HepG2 (cell line): ENCODE data around the gene ATRNL1. TPM values are rescaled to one million over a fixed set of nuclear protein-coding genes. Genes with fewer than 3 reads are reported as not detected.

ENCODE experiments used
- ATAC-seq: fragments of 200-7000 bp; cut with Tn5 transposase; 3 replicates; pipeline ENCODE4 v1.9.1; 2020; ENCODE audit warnings: mild to moderate bottlenecking, moderate library complexity
- BruUV-seq: library from RNA; stranded (reverse); fragments of 400-500 nt; replicated peaks from 2 replicates; lab custom pipeline; 2021; lab: Mats Ljungman, UMichigan
- CTCF ChIA-PET: fragments of 300-600 bp; formaldehyde crosslinking; extraction: SDS; loops from one replicate; lab custom pipeline; 2021; ENCODE audit warnings: low total read pairs, inconsistent platforms, low intra/inter-chr PET ratio; lab: Yijun Ruan, JAX
- POLR2A ChIA-PET: fragments of 350-600 bp; sonication (Branson Sonifier 250); formaldehyde crosslinking; loops from one replicate; lab custom pipeline; 2020; ENCODE audit warnings: antibody characterized with exemption, inconsistent platforms; lab: Yijun Ruan, JAX
- DNase-seq: peaks from one replicate; pipeline ENCODE4 v3.0.0-alpha.2; 2015; ENCODE audit warnings: low spot score
- FAIRE-seq: peaks from 3 replicates; lab custom pipeline; 2011; peaks lifted over from hg19 to GRCh38; lab: Jason Lieb, UNC
- H2AFZ ChIP-seq: one replicate; pipeline ENCODE4 v1.6.1; 2011; ENCODE audit warnings: low read length, inconsistent platforms
- H3K27ac ChIP-seq: fragments of 300-600 bp; 3 replicates; pipeline ENCODE4 v1.8.0; 2011; ENCODE audit warnings: mixed run types, mild to moderate bottlenecking, mixed read lengths, low read length, inconsistent platforms; ENCODE audit not compliant: insufficient read depth; ENCODE audit errors: extremely low read length
- H3K27me3 ChIP-seq, 2 experiments: fragments of 200-600 bp in 1 of 2; 2 replicates in 1 of 2; 3 replicates in 1 of 2; pipeline versions ENCODE4 v1.6.0 to v1.8.0; 2011; ENCODE audit warnings: low read length in 2 of 2, mild to moderate bottlenecking in 2 of 2, moderate library complexity in 2 of 2, inconsistent platforms in 1 of 2; ENCODE audit not compliant: insufficient read depth in 2 of 2, control insufficient read depth in 1 of 2
- H3K36me3 ChIP-seq, 2 experiments: fragments of 200-600 bp in 1 of 2; replicated peaks in 1 of 2; 2 replicates in 1 of 2; 3 replicates in 1 of 2; pipeline versions ENCODE4 v1.5.1 to v1.8.0; 2011; ENCODE audit warnings: low read length in 2 of 2, inconsistent platforms in 1 of 2; ENCODE audit not compliant: insufficient read depth in 2 of 2, control insufficient read depth in 1 of 2
- H3K4me1 ChIP-seq: 2 replicates; pipeline ENCODE4 v1.5.1; 2012; ENCODE audit warnings: low read length, inconsistent platforms; ENCODE audit not compliant: insufficient read depth
- H3K4me2 ChIP-seq: 2 replicates; pipeline ENCODE4 v1.6.0; 2011; ENCODE audit warnings: low read depth, low read length, inconsistent platforms
- H3K4me3 ChIP-seq, 3 experiments: fragments of 200-600 bp in 1 of 3; sonication (generic), shearing (Covaris generic) in 1 of 3; replicated peaks in 1 of 3; 2 replicates each; pipeline ENCODE4 v1.5.1; 2011 to 2016; ENCODE audit warnings: low read length in 3 of 3, inconsistent platforms in 2 of 3, low read depth in 2 of 3, mild to moderate bottlenecking in 2 of 3, control low read depth in 1 of 3, mixed read lengths in 1 of 3; ENCODE audit not compliant: insufficient read depth in 1 of 3
- H3K79me2 ChIP-seq: one replicate; pipeline ENCODE4 v1.6.1; 2011; ENCODE audit warnings: low read length, inconsistent platforms; ENCODE audit not compliant: insufficient read depth
- H3K9ac ChIP-seq: 2 replicates; pipeline ENCODE4 v1.6.0; 2011; ENCODE audit warnings: mild to moderate bottlenecking, low read depth, low read length, inconsistent platforms; ENCODE audit not compliant: insufficient read depth
- H3K9me3 ChIP-seq: 2 replicates; pipeline ENCODE4 v1.5.1; 2012; ENCODE audit warnings: mild to moderate bottlenecking, low read length
- H4K20me1 ChIP-seq: 2 replicates; pipeline ENCODE4 v1.6.0; 2011; ENCODE audit warnings: inconsistent platforms, mild to moderate bottlenecking, low read length, moderate library complexity; ENCODE audit not compliant: insufficient read depth
- DZIP1 ChIP-seq: sonication (generic); formaldehyde crosslinking; IDR thresholded peaks from 2 replicates; pipeline ENCODE4 v1.5.0; 2020; ENCODE audit warnings: mild to moderate bottlenecking, missing genetic modification reagents
- JUN ChIP-seq: sonication (generic); formaldehyde crosslinking; IDR thresholded peaks from 2 replicates; pipeline ENCODE4 v1.4.0; 2020; ENCODE audit warnings: mild to moderate bottlenecking, missing genetic modification reagents
- KAT7 ChIP-seq: IDR thresholded peaks from 2 replicates; pipeline ENCODE4 v1.6.1; 2018; ENCODE audit warnings: borderline replicate concordance, missing compliant biosample characterization
- KLF11 ChIP-seq: IDR thresholded peaks from 2 replicates; pipeline ENCODE4 v1.6.1; 2016; ENCODE audit warnings: missing compliant biosample characterization
- KLF15 ChIP-seq: sonication (generic); formaldehyde crosslinking; IDR thresholded peaks from 2 replicates; pipeline ENCODE4 v1.8.1; 2023; ENCODE audit warnings: borderline replicate concordance, mild to moderate bottlenecking, inconsistent platforms, missing genetic modification reagents, mixed read lengths
- NR3C1 ChIP-seq: sonication (generic); formaldehyde crosslinking; IDR thresholded peaks from 2 replicates; pipeline ENCODE4 v1.4.0; 2020; ENCODE audit warnings: missing genetic modification reagents
- SETDB1 ChIP-seq: sonication (generic); formaldehyde crosslinking; IDR thresholded peaks from 2 replicates; pipeline ENCODE4 v1.5.1; 2020; ENCODE audit warnings: missing genetic modification reagents, mild to moderate bottlenecking, borderline replicate concordance
- SP1 ChIP-seq, 2 experiments: fragments of 450-650 bp in 1 of 2; sonication (generic) in 1 of 2; formaldehyde crosslinking in 1 of 2; IDR thresholded peaks; 2 replicates each; pipeline versions ENCODE4 v1.4.0 to v1.6.1; 2016 to 2020; ENCODE audit warnings: missing genetic modification reagents in 1 of 2
- ZBTB42 ChIP-seq: sonication (generic); formaldehyde crosslinking; IDR thresholded peaks from 2 replicates; pipeline ENCODE4 v1.5.0; 2020; ENCODE audit warnings: mild to moderate bottlenecking, missing genetic modification reagents
- ZMAT3 ChIP-seq: sonication (generic); formaldehyde crosslinking; conservative IDR thresholded peaks from 2 replicates; pipeline ENCODE4 v1.7.0; 2021; ENCODE audit warnings: missing genetic modification reagents
- ZNF34 ChIP-seq: sonication (generic); formaldehyde crosslinking; IDR thresholded peaks from 2 replicates; pipeline ENCODE4 v1.4.0; 2020; ENCODE audit warnings: mild to moderate bottlenecking, missing genetic modification reagents, borderline replicate concordance
- ZNF550 ChIP-seq: sonication (generic); formaldehyde crosslinking; IDR thresholded peaks from 2 replicates; pipeline ENCODE4 v1.4.0; 2020; ENCODE audit warnings: mild to moderate bottlenecking, missing genetic modification reagents, borderline replicate concordance
- ZNF780A ChIP-seq: sonication (generic); formaldehyde crosslinking; IDR thresholded peaks from 2 replicates; pipeline ENCODE4 v1.8.0; 2022; ENCODE audit warnings: mild to moderate bottlenecking, missing genetic modification reagents, moderate library complexity
- ZNF839 ChIP-seq: sonication (generic); formaldehyde crosslinking; IDR thresholded peaks from 2 replicates; pipeline ENCODE4 v1.4.0; 2020; ENCODE audit warnings: missing genetic modification reagents, mild to moderate bottlenecking, borderline replicate concordance
- WGBS: methylation state at CpG from one replicate; pipeline ENCODE4 v1.1.6; 2017; ENCODE audit warnings: low lambda C conversion rate; 5-methylcytosine and 5-hydroxymethylcytosine counted together
- in situ Hi-C: cut with HindIII; loops from 2 replicates; pipeline ENCODE4 v1.10.0; 2017; ENCODE audit warnings: low pct_unique_long_range_greater_than_20kb; ENCODE audit not compliant: extremely low pct_ligation_motif_present
- intact Hi-C: fragments of 100-400 bp; cut with micrococcal nuclease; formaldehyde crosslinking; loops from one replicate; pipeline ENCODE4 v1.10.0; 2022; ENCODE audit not compliant: unreplicated experiment
- polyA plus RNA-seq, 8 experiments: library from polyadenylated mRNA; depleted of rRNA in 3 of 8; stranded (reverse) in 7 of 8; unstranded in 1 of 8; fragments of >200 nt; fragmentation: Illumina TruSeq in 4 of 8; extraction: Trizol in 4 of 8; gene quantifications; 2 replicates each; pipeline versions ENCODE4 v1.2.1 to v1.2.3, GENCODE V29; 2011 to 2016; ENCODE audit warnings: low read depth in 4 of 8, missing spikeins in 1 of 8, mixed read lengths in 1 of 8; ENCODE audit not compliant: insufficient read depth in 1 of 8
- total RNA-seq, 5 experiments: library from RNA; depleted of rRNA; stranded (reverse); fragments of >200 nt; fragmentation: Illumina TruSeq; extraction: Trizol; gene quantifications; 2 replicates each; pipeline ENCODE4 v1.2.3, GENCODE V29; 2016; ENCODE audit warnings: low read depth in 1 of 5
- TF ChIP-seq, protein P1 (sequence below): sonication (generic); formaldehyde crosslinking; IDR thresholded peaks from 2 replicates; pipeline ENCODE4 v1.5.0; 2020; ENCODE audit warnings: missing genetic modification reagents

Gene ATRNL1
- total and polyA plus RNA-seq, 2 of the 13 experiments (the other 11 are each of a cell fraction or from before 2014, with no cell fraction given), result 0.04 TPM; not detected in 1

DNA sequence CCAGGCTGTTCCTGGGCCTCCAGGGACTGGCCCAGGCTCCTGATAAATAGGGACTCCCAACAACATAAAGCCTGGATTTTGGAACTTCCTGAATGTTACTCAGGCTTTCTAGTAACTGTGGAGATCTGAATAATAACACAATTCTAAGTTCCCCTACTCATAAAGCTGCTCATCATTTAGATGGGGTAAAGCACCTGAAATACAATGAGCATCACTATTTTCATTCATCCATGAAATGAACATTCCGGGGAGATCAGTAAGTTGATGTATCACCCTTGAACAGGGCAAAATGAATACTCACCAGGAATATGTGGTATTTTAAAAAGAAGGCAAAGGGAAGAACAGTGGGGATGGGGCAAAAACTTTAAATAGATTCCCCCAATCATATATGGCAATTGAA, 48.3 kb upstream of the ATRNL1 start (continued):
- TF ChIP-seq SP1 (IDR thresholded peaks at IDR 0.05), result no peak
- no peak for TF ChIP-seq SP1 (CRISPR knock-in tag; IDR thresholded peaks at IDR 0.05)
- TF ChIP-seq, all 625 proteins: peak for 0

- FAIRE-seq (no peak), ATAC-seq (no peak), DNase-seq (no peak)
- H3K79me2 ChIP-seq, result no peaks in the 10 kb centered on the region
- H3K36me3 ChIP-seq, result no peaks in the 10 kb centered on the region
- no peaks in the 10 kb centered on the region; a peak in 1 of 5 replicates for H3K27me3 ChIP-seq
- no peak overlapping the region for H3K4me3 ChIP-seq
- CTCF ChIA-PET, result no interaction called here
- TF ChIP-seq ZNF839, result no peak
- TF ChIP-seq, protein P1, sequence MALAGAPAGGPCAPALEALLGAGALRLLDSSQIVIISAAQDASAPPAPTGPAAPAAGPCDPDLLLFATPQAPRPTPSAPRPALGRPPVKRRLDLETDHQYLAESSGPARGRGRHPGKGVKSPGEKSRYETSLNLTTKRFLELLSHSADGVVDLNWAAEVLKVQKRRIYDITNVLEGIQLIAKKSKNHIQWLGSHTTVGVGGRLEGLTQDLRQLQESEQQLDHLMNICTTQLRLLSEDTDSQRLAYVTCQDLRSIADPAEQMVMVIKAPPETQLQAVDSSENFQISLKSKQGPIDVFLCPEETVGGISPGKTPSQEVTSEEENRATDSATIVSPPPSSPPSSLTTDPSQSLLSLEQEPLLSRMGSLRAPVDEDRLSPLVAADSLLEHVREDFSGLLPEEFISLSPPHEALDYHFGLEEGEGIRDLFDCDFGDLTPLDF, result no peak
- no peak for TF ChIP-seq ZMAT3
- TF ChIP-seq ZNF34 (CRISPR knock-in tag), result no peak
- no peak for TF ChIP-seq KLF11
- no peak for TF ChIP-seq KAT7
- TF ChIP-seq JUN (CRISPR knock-in tag), result no peak
- TF ChIP-seq KLF15 (CRISPR knock-in tag), result no peak
- TF ChIP-seq SETDB1 (CRISPR knock-in tag), result no peak
- TF ChIP-seq NR3C1 (CRISPR knock-in tag), result no peak
- no peak for TF ChIP-seq DZIP1
- TF ChIP-seq ZNF550, result no peak
- no peak for TF ChIP-seq ZNF780A
- TF ChIP-seq ZBTB42 (CRISPR knock-in tag), result no peak
- H3K4me1 ChIP-seq, result peaks cover 7% of the 10 kb centered on the region
- 0% methylated on average over 1 of the region's 1 CpG for WGBS
- no peak overlapping the region for H3K27ac ChIP-seq
- BruUV-seq, result no TSS peak
- H3K9ac ChIP-seq, result no peak overlapping the region
- no peak overlapping the region for H2AFZ ChIP-seq
- POLR2A ChIA-PET, result no interaction called here
- intact Hi-C loops, result no loop called here
- in situ Hi-C loops, result no loop called here
- H4K20me1 ChIP-seq, result no peaks in the 10 kb centered on the region
- H3K4me2 ChIP-seq, result no peak overlapping the region
- H3K9me3 ChIP-seq, result no peaks in the 10 kb centered on the region
These were observed 47.7 kb upstream of the ATRNL1 start for GRCh38 chr10:115045499-115045898.
